SU-DHL-6 (cell line): ENCODE measurements around the gene OR9A4.

ENCODE experiments used
- H2AFZ ChIP-seq: fragments of 200-600 bp; sonication (generic); 2 replicates; pipeline ENCODE4 v1.6.1; 2014; ENCODE audit warnings: low read depth, mild to moderate bottlenecking, moderate library complexity, mixed read lengths, antibody characterized with exemption, low read length; ENCODE audit not compliant: severe bottlenecking
- H3F3A ChIP-seq: fragments of 200-600 bp; shearing (Covaris generic); 2 replicates; pipeline ENCODE4 v1.6.0; 2016; ENCODE audit warnings: antibody characterized with exemption, mild to moderate bottlenecking; ENCODE audit not compliant: insufficient read depth
- H3K27ac ChIP-seq: fragments of 200-600 bp; sonication (generic); 2 replicates; pipeline ENCODE4 v1.5.1; 2016; ENCODE audit warnings: low read depth, mild to moderate bottlenecking, low read length, moderate library complexity, mixed read lengths
- H3K27me3 ChIP-seq: fragments of 200-600 bp; sonication (generic), shearing (Covaris generic); 2 replicates; pipeline ENCODE4 v1.6.0; 2014; ENCODE audit warnings: mild to moderate bottlenecking, low read length
- H3K36me3 ChIP-seq: fragments of 200-600 bp; sonication (generic); 2 replicates; pipeline ENCODE4 v1.6.1; 2014; ENCODE audit warnings: mild to moderate bottlenecking, low read length, mixed read lengths
- H3K4me2 ChIP-seq: fragments of 300-600, 200-600 bp; shearing (Covaris generic), sonication (generic); 2 replicates; pipeline ENCODE4 v1.6.0; 2014; ENCODE audit warnings: low read length, low read depth, mild to moderate bottlenecking; ENCODE audit not compliant: poor library complexity, severe bottlenecking
- H3K4me3 ChIP-seq: fragments of 200-600 bp; sonication (generic); 2 replicates; pipeline ENCODE4 v1.5.1; 2014; ENCODE audit warnings: antibody characterized with exemption, low read length, mild to moderate bottlenecking, mixed read lengths; ENCODE audit not compliant: insufficient read depth, poor library complexity, severe bottlenecking
- H3K79me2 ChIP-seq: fragments of 200-600 bp; sonication (generic); 2 replicates; pipeline ENCODE4 v1.6.1; 2014; ENCODE audit warnings: mild to moderate bottlenecking, low read length, moderate library complexity; ENCODE audit not compliant: insufficient read depth
- H3K9ac ChIP-seq: fragments of 200-600 bp; sonication (generic); 2 replicates; pipeline ENCODE4 v1.7.0; 2014; ENCODE audit warnings: mild to moderate bottlenecking, low read length
- H3K9me2 ChIP-seq: fragments of 200-600 bp; sonication (generic); replicated peaks from 2 replicates; pipeline ENCODE4 v1.6.1; 2014; ENCODE audit warnings: low read length; ENCODE audit not compliant: insufficient read depth
- H3K9me3 ChIP-seq: fragments of 200-600 bp; sonication (generic); 2 replicates; pipeline ENCODE4 v1.6.1; 2014; ENCODE audit warnings: low read length, mixed read lengths; ENCODE audit not compliant: insufficient read depth
- H4K20me1 ChIP-seq: fragments of 200-600 bp; sonication (generic); 2 replicates; pipeline ENCODE4 v1.6.1; 2014; ENCODE audit warnings: low read depth, mild to moderate bottlenecking, antibody characterized with exemption, low read length, moderate library complexity, mixed read lengths
- EZH2phosphoT487 ChIP-seq: fragments of 200-600 bp; sonication (generic), shearing (Covaris generic); conservative IDR thresholded peaks from 2 replicates; pipeline ENCODE4 v1.6.1; 2018; ENCODE audit warnings: mild to moderate bottlenecking, antibody characterized with exemption, low read length, moderate library complexity, mixed read lengths
- TF ChIP-seq, protein P1 (sequence below): fragments of 200-600 bp; sonication (generic); IDR thresholded peaks from one replicate; pipeline ENCODE4 v1.5.1; 2017; ENCODE audit warnings: antibody characterized with exemption, mild to moderate bottlenecking, low read length, moderate library complexity; ENCODE audit not compliant: insufficient read depth, poor library complexity, severe bottlenecking

OR9A4 gene

DNA sequence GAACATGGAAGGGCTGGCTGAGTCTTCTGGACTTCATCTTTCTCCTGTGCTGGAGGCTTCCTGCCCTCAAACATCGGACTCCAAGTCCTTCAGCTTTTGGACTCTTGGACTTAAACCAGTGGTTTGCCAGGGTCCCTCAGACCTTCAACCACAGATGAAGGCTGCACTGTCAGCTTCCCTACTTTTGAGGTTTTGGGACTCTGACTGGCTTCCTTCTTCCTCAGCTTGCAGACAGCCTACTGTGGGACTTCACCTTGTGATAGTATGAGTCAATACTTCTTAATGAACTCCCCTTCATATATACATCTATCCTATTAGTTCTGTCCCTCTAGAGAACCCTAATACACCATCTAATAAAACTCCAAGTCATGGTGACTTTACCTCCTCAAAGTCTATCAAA is 34.6 kb downstream of the OR9A4 start:
- Histone ChIP-seq H3K4me3 (no peak overlapping the region), H3K4me2 (no peak overlapping the region), H3F3A (no peaks in the 10 kb centered on the region), H3K27me3 (no peaks in the 10 kb centered on the region), H3K9ac (no peak overlapping the region), H2AFZ (no peak overlapping the region), H3K9me3 (no peaks in the 10 kb centered on the region), H3K36me3 (no peaks in the 10 kb centered on the region), H3K9me2 (no peaks in the 10 kb centered on the region; the same call in 1 of the 2 replicates), H4K20me1 (no peaks in the 10 kb centered on the region), H3K27ac (no peak overlapping the region), H3K79me2 (no peaks in the 10 kb centered on the region)
- TF ChIP-seq EZH2phosphoT487 = no peak
- TF ChIP-seq, protein P1, sequence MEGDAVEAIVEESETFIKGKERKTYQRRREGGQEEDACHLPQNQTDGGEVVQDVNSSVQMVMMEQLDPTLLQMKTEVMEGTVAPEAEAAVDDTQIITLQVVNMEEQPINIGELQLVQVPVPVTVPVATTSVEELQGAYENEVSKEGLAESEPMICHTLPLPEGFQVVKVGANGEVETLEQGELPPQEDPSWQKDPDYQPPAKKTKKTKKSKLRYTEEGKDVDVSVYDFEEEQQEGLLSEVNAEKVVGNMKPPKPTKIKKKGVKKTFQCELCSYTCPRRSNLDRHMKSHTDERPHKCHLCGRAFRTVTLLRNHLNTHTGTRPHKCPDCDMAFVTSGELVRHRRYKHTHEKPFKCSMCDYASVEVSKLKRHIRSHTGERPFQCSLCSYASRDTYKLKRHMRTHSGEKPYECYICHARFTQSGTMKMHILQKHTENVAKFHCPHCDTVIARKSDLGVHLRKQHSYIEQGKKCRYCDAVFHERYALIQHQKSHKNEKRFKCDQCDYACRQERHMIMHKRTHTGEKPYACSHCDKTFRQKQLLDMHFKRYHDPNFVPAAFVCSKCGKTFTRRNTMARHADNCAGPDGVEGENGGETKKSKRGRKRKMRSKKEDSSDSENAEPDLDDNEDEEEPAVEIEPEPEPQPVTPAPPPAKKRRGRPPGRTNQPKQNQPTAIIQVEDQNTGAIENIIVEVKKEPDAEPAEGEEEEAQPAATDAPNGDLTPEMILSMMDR = no peak

DNA sequence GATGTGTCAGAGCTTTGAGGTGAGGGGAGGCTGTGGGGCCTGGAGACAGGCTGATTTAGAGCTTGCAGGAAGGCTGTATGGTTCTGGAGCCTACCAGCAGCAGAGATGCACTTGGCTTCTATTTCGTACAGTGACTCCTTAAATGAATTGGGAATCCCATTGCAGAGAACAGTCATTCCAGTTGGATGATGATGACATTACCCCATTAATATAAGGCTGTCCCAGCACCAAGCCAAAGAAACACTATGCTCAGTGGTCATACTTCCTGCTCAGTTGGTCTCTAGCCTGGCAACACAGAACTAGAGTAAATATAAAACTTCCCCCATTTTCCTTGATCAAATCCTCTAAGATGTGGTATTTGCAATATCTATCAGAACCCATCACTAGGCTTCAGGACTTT is 36.3 kb downstream of the OR9A4 start:
- Histone ChIP-seq H2AFZ (no peak overlapping the region), H3K4me3 (no peak overlapping the region)

DNA sequence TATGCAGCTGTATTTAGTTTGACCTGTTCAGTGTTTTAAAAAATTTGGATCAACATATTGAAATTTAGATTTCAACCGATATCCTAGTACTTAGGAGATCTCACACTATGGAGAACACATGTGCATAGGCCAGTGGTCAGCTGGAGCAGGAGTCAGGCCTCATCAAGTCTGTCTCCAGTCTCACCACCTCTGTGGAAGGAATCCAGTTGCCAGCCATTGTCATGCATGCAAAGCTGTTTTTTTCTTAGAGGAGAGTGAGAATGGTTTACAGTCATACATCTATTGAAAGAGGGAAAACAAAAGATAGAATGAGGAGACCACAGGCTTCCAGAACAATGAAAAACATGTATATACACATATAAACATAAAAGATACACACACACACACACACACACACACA is 38.1 kb downstream of the OR9A4 start:
- no peak overlapping the region for H3K9ac ChIP-seq
- H3K9me2 ChIP-seq = no peaks in the 10 kb centered on the region; the same call in 1 of the 2 replicates
- H2AFZ ChIP-seq = no peak overlapping the region
- no peaks in the 10 kb centered on the region for H3K9me3 ChIP-seq
- H3K27me3 ChIP-seq = no peaks in the 10 kb centered on the region
- no peaks in the 10 kb centered on the region for H3K36me3 ChIP-seq
- no peak overlapping the region for H3K4me3 ChIP-seq
- H3K27ac ChIP-seq = no peak overlapping the region
- TF ChIP-seq, protein P1 = no peak
- no peak for TF ChIP-seq EZH2phosphoT487
- H3K4me2 ChIP-seq = no peak overlapping the region
- no peaks in the 10 kb centered on the region for H3F3A ChIP-seq
- H3K79me2 ChIP-seq = no peaks in the 10 kb centered on the region
- no peaks in the 10 kb centered on the region for H4K20me1 ChIP-seq

More for the DNA sequence above, 36.3 kb downstream of the OR9A4 start:
- no peak for TF ChIP-seq EZH2phosphoT487
- TF ChIP-seq, protein P1 = no peak
- no peaks in the 10 kb centered on the region for H3K27me3 ChIP-seq
- H3K79me2 ChIP-seq = no peaks in the 10 kb centered on the region
- no peak overlapping the region for H3K27ac ChIP-seq
- H4K20me1 ChIP-seq = no peaks in the 10 kb centered on the region
- no peaks in the 10 kb centered on the region for H3F3A ChIP-seq
- H3K4me2 ChIP-seq = no peak overlapping the region
- H3K36me3 ChIP-seq = no peaks in the 10 kb centered on the region
- H3K9me2 ChIP-seq = no peaks in the 10 kb centered on the region; the same call in 1 of the 2 replicates
- H3K9ac ChIP-seq = no peak overlapping the region
- no peaks in the 10 kb centered on the region for H3K9me3 ChIP-seq

DNA sequence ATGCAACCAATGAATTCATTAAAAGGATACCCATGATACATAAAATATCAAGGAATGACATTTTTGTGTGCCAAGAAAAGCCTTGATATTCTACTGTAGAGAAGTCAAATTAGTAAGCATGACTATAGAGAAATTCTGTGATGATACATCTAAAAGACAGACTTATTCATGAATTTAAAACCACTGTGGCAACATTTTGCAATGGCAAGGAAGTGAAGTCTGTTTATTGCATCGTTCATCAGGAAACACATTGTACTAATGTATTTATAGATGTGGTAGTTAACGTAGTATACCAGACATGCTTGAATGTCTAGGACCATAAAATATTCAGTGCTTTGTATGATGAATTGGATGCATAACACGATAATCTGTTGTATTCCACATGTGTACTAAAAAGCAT is 39.9 kb downstream of the OR9A4 start:
- no peak for TF ChIP-seq EZH2phosphoT487
- TF ChIP-seq, protein P1 = no peak
- Histone ChIP-seq H3K9me3 (no peaks in the 10 kb centered on the region), H3K4me2 (no peak overlapping the region), H3F3A (no peaks in the 10 kb centered on the region), H4K20me1 (no peaks in the 10 kb centered on the region), H3K27me3 (no peaks in the 10 kb centered on the region), H3K36me3 (no peaks in the 10 kb centered on the region), H3K4me3 (no peak overlapping the region), H3K79me2 (no peaks in the 10 kb centered on the region), H3K9me2 (no peaks in the 10 kb centered on the region; the same call in 1 of the 2 replicates), H3K9ac (no peak overlapping the region), H2AFZ (no peak overlapping the region), H3K27ac (no peak overlapping the region)
